G401.6 (cell line): ENCODE results near the gene KLHL29.

Experiments
- FAIRE-seq: peaks from 2 replicates; lab custom pipeline; 2012; peaks lifted over from hg19 to GRCh38; lab: Jason Lieb, UNC

Gene KLHL29

DNA sequence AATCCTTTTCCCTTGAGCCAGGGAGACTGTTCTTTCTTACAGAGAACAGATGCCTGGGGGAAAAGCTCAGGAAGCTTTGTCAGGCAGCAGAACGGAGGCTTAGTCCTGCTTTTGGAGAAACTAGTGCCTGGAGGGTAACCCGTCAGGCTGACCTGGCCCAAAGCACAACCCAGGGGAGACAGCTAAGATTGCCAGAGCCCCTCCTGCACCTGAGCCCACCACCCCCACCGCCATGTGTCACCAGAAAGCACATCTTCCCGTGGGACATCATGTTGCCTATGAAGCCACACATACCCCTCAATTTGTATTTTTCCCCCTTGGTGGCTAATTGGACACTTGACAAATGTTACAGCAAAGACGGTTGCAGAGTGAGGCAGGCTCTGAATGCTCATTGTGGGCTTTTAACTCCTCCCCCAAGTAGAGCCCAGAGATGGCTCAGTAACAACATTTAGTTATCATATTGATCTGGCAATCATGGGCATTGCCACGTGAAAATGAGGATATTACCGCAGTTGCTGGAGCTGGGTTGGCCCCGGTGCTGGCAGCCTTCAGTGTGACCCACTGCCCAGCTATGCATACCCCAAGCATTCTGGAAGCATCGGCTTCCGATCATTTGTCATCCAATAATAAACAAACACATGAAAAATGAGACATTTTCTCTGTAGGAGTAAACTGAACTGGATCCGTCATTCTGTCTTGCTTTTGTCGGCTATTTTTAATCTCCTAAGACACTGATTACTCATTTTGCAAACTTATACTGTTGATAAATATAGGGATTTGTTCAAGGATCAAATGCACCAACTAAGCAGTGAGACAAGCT is 312.5 kb downstream of the KLHL29 start:
- no peak for FAIRE-seq

DNA sequence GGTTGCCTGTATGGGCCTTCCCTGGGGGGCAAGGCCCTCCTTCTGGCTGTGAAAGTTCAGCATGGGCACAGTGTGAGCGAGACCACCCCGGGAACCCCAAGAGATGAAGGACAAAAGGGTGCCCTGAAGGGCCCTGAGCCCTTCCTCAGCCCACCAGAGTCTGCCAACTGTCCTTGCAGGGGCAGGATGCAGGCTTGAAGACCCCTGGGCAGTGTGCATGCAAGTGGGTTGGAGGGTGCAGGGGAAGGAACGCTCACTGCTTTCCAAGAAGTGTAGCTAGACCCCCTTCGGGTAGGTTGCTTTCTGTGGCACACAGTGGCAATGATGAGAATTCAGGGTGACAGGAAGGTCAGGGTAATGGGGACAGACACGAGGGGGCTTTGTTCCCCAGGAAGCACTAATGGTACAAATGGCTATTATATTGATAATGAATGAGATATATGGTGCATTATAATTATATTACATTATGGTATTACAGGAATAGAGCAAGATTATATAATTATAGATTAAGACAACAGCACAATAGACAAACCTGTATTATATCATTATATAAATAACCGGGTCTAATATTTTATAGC is 313.2 kb downstream of the KLHL29 start:
- FAIRE-seq: no peak

DNA sequence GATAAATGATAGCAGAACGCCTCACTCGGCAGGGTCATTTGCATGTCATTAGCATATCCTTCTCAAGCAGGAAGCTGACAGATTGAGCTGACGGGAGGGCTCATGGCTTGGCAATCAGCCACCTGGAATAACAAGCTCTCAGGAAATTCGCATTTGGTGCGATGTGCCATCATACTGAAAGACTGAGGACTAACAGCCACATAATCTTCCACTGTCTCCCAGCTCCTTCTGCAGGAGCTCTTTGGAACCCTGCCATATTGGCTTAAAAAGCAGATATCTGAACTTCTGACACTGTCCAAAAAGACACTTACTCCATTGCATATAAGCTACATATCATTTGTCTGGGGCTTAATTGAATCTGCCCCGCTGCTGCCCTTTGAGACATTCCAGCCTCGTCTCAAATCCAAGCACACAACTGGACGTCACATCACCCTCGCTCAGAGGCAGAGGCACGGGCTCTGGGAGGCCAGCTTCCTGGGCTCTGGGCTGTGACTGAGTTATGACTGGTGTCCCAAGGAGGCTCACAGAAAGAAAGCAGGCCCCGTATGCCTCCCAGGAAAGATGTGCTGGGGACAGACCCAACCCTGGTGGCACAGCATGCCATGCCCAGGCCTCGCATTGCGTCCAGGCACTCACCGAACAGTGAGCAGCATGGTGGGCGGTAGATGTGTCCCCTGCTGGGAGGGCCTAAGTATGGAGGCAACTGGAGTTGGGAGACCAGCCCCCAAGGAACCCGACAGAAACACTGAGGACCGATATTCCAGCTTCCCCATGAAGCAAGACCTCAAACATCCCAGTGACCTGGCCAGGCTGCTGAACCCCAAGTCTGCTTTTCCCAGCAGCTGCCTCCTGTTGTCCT is 314.0 kb downstream of the KLHL29 start:
- FAIRE-seq: no peak

DNA sequence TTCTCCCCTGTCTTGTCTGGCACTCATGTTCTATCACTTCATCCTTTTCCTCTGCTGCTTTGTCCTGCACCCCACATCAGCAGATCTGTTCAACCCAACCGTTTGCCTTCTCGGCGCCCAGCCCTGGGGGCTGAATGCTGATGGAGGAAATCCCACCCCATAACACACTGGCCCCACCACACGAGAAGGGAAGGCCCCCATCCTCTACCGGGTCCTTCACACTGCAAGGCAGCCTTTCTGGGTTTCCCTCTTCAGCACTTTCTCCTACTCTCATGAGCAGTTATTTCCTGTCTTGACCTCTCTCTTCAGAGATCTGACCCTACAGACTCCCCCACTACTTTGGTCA is 314.6 kb downstream of the KLHL29 start:
- no peak for FAIRE-seq

DNA sequence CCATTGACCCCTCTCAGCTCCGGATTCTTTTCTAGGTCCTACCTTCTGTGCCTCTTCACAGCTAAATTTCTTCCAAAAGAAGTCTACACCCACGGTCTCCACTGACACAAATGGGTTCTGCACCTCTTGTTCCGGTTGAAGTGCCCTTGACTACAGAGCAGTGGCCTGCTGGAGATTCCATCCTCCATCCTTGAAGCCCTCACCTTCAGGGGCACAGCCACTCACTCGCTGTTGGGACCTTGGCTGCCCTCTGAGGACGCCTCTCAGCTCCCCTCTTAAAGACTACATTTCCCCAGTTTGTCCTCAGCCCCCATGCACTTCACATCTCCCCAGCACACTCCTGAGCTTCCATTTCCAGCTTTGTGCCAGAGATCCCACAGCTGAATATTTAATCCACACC is 315.6 kb downstream of the KLHL29 start:
- FAIRE-seq: no peak

DNA sequence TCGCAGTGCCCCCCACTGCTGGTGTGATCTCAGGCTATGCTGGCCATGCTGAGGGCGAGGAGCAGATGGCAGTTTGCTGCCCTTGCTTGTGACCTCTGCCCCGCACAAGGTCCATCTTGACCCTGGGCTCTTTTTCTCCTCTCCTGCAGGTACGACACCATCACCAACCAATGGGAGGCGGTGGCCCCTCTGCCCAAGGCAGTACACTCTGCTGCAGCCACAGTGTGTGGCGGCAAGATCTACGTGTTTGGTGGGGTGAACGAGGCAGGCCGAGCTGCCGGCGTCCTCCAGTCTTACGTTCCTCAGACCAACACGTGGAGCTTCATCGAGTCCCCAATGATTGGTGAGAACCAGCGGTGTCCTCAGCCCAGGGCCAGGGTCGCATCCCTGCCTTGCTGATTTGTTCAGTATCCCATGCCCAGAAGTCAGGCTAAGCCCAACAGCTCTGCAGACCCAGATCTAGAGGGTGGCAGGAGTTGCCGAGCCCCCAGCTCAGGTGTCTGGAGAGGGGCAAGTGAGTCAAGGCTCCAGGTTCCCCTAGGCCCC is 318.1 kb downstream of the KLHL29 start:
- no peak for FAIRE-seq

DNA sequence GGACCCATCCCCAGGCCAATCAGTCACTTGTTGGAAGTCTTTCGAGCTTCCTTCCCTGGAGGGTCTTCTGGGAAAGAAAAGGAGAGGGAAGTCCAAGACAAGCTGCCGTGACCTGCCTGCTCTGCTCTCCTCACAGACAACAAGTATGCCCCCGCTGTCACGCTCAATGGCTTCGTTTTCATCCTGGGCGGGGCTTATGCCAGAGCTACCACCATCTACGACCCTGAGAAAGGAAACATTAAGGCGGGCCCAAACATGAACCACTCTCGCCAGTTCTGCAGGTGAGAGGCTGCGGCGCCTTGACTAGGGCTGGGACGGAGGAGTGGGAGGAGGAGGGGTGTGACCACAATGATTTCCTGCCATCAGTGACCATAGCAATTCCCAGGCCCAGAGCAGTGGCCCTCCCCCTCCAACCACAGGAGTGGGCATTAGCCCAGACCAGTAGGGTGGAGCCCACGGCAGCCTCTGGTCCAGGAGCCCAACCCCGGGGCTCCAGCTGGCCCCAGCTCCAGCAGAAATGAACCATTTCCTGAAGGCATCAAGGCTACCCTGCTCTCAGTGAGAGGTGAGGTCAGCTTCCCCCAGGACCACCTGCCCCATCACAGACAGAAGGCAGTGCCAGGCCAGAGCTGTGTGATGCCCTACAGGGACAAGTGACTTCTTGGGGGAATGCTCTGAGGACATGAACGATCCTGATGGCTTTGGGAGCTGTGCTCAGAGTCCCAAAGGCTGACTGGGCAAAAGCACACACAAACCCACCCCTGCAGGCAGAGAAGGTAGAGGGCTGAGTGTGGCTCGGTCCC is 318.8 kb downstream of the KLHL29 start:
- no peak for FAIRE-seq

DNA sequence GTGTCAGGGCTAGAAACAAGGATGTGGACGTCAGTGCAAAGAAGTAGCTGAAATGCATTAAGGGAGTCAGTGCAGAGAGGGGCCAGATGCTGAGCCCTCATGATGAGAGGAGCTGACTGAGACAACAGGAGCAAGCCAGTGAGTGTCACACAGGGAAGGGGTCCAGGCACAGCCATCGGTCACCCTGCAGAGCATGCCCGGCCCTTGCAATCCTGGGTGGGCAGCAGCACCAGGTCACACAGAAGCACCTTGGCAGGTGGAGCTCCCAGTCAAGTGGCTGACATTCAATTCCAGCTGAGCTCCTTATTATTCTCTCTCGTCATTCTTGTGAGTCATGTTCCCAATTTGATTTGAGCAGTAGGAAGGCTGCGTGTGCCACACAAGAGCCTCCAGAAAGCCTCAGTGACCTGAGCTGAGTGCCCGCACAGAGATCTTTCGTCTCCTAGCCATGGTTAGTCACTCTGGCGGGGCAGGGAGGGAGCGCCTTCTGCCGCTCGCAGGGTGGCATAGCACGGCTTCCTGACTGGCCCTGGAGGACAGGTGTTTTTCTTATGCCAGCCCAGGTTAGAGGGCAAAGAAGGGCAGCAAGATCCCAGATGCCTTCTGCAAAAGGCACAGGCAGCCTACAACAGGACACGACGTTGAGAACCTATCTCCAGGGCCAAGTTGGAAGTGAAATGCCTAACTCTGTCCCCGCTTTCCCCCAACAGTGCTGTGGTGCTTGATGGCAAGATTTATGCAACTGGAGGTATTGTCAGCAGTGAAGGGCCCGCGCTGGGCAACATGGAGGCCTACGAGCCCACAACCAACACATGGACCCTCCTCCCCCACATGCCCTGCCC is 321.0 kb downstream of the KLHL29 start:
- FAIRE-seq: no peak

DNA sequence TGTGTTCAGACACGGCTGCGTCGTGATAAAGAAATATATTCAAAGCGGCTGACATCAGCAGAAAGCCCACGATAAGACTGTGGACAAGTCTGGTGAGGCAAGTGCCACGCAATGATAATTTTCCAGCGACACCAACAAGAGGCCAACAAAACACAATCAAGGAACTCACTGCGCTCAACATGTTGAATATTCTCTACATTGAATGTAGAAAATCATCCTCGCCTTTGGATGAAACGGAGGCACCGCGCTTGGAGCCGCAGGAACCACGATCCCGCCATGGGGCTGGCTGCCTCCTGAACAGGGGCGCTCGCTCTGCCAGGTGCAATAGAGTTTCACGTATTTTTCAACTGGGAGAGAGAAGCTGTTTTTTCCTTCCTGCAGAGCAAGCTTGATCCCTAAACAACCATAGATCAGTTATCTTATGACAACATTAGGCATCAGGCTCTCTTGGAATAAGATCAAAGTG is 321.7 kb downstream of the KLHL29 start:
- no peak for FAIRE-seq

DNA sequence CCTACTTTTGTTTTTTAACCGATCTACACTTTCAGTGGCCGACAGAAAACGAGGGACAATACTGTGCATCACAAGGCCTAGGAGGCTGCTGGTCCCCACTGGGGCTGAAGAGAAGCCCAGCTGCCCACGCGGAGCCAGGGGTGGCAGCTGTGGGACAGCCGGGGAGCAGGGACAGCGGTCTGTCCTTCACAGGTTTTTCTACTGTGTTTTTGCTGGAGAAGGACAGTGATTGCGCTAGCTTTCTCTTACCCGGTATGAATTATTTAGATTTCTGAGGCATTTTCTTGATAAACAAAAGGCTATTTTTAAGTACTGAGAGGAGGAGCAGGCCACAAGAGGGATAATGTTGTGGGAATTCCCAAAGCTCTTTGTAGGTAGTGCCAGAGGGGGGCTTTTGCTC is 322.1 kb downstream of the KLHL29 start:
- FAIRE-seq: no peak

DNA sequence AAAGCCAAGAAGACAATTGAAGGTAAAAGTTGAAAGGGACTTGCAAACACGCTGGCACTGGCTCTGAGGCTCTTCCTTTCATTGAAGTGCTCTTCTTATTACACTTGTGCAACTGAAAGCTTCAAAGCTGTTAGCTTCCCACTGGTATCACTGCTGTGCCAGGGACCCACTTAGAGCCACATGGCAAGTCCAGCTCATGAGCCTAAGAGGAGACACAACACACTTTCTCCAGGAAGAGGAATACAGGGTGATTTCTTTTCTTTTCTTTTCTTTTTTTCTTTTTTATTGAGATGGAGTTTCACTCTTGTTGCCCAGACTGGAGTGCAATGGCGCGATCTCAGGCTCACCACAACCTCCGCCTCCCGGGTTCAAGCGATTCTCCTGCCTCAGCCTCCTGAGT is 323.8 kb downstream of the KLHL29 start:
- no peak for FAIRE-seq

DNA sequence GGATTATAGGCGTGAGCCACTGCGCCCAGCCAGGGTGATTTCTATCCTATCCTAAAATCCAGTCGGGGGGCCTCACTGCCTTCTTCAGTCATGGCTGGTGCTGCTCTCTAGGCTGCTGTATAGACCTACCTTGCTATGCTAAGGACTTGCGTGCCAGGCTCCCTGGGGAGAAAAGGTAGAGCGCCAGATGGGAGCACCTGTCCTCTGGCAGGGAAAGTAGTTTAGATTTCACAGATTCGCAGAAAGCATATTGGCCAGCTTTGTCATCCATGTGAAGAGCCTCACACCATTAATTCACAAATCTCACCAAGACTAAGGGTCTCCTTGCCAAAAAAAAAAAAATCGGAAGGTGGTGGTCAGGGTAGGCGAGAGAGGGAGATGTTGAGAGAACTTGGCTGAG is 324.3 kb downstream of the KLHL29 start:
- no peak for FAIRE-seq

DNA sequence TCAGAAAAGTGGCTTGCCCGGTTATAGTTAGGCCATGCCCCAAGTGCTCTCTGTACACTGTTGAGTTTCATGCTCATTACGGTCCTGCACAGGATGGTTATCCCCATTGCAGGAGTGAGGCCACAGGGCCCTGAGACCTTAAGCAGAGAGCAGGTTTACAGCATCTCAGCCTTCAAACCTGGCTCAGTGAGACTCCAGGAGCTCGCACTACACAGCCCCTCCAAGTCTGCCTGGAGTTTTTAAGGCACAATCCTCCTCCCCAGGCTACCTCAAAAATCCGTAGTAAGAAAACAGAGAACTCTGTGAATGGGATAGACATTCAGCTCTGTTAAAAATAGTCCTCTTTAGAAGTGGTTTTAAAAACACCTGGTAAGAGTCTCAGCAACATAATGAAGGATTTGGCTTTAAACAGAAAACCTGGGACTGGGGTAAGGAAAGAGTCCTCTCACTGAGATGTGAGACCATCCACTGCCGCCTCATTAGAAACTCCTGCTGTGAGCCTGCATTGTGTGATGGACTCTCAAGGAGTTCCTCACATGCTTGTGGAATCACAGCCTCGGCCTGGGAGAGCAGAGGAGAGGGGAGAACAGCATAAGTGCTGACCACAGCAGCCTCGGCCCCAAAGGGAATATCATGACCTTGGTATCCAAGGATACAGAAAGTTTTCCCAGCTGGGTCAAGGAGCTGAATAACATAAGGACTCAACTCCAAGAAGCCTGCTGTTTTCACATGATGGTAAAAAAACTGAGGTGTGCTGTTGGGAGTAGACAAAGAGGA is 327.2 kb downstream of the KLHL29 start:
- no peak for FAIRE-seq

DNA sequence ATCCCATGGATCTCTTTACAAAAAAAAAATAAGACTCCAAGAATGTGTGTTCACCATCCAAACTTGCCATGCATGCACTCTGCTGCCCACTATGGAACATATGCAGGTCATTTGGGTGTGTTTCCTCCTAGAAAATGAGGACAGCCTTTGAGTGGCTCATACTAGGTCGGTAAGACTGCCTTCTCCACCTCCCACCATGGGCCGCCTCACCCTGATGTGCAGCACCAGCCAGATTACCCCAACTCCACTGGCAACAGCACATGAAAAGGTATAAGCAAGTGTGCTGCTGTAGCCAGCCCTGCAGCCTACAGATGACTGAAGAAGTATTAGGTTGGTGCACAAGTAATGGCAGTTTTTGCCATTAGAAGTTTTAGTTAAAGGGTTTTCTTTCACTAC is 327.8 kb downstream of the KLHL29 start:
- FAIRE-seq: no peak

DNA sequence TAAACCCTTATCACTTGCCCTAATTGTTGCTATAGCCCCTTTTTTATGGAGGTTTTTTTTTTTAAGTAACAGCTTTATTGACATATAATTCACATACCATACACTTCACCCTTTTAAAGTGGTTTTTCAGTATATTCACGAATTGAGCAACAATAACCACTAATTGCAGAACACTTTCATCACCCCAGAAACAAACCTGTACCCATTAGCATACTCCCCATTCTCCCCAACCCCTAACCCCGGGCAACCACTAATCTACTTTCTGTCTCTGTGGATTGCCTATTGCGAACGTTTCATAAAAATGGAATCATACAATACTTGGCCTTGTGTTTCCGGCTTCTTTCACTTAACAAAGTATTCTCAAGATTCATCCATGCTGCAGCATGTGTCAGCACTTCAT is 328.4 kb downstream of the KLHL29 start:
- no peak for FAIRE-seq

DNA sequence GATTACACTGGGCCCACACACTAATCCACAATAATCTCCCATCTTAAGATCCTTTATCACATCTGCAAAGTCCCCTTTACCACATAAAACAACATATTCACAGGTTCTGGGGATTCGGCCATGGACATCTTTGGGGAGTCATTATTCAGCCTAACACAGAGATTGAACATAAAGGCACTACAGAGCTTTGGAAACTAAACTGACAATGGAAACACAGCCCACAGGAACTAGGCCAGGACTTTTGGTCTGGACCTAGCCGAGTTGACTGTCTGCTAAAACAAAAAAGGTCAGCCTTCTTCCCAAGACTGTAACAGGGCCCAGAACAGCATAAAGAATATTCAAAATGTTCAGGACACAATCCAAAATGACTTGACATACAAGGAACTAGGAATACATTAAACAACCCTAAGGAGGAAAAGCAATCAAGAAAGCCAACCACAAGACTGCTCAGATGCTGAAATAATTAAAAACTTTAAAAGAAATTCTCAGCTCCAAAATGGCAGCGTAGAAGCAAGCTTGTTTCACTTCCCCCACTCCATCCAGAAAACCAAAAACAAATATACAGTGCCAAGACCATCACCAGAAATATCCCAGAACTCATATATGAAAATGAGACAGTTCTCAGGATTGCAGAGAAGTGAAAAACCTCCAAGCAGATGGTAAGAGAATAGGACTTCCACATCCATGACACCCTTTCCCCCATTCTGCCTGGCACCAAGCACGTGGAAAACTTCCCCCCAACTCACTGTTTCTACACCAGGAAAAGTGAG is 334.1 kb downstream of the KLHL29 start:
- no peak for FAIRE-seq

DNA sequence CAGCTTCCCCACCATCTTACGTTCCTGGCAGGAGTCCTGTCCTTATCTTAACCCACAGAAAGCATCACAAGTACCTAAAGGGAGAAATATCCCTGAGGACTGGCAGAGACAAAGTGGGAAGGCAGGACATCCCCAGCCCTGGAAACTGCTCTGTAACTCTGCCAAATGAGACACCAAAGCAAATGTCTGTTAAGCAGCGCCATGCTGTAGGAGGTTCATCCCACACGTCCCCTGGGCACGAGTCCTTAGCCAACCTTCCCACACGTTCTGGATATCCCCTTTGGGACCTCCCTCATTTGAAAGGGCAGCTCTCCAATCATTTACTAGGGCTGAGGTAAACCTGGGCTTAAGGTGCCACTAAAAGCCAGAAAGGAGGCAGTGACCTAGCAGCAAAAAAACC is 334.7 kb downstream of the KLHL29 start:
- FAIRE-seq: no peak

DNA sequence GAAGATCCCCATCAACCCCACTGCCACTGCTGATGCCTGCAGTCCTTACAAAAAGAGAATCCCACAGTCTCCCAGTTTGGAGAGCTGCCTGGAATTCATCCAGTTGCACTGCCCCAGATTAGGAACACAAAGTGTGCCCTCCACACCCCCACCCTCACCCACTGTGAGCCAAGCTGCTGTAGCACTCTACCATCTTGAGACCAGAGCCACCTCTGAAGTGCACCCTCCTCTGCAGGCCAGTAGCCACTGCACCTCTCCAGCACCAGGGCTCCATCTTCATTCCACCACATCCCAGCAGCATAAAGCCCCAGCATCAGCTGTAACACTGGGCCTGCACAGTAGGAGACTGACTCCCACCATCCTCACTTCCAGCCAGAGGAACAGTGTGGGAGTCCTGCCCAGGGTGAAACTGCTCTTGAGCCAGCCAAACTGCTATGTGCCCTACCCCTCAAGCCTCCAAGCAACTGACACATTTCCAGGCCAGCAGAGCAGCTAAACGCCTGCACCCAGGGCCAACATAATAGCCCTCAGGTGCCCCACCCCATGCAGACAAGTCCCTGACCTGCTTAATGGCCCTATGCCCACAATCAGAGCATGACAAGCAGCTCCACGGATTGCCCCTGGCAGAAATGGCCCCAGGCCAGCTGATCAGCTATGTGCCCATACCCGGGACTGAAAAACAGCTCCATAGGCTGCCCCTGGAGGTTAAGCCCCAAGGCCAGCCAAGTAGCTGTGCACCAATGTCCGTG is 335.9 kb downstream of the KLHL29 start:
- FAIRE-seq: no peak

DNA sequence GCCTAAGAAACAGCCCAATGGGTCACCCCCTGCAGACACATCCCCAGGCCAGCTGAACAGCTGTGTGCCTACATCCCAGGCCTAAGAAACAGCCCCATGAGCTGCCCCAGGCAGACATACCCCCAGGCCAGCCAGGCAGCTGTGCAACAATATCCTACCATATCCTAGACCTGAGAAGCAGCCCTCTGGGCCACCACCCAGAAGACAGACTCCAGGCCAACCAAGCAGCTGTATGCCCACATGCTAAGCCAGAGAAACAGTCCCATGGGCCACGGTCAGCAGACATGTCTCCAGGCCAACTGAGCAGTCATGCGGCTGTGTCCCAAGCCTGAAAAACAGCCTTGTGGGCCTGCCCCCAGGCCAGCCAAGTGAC is 336.5 kb downstream of the KLHL29 start:
- FAIRE-seq: no peak
